ENCODE measurements around the gene OR10G2. TPM values are rescaled to one million over a fixed set of nuclear protein-coding genes. Genes with fewer than 3 reads are reported as not detected.

OR10G2 gene
- polyA plus RNA-seq, 1 donor (not counting 4 experiments of a cell fraction or from before 2014, with no cell fraction given): not detected

GRCh38 chr14:21653331-21653885 lies 18.7 kb upstream of the OR10G2 start, which contains the start of gene OR4E2:
Gene OR4E2 (plus strand): TSS chr14:21653835. CDS start chr14:21665083, 11,248 bp downstream.
- Histone ChIP-seq H3K9ac (ENCODE audit: control insufficient read depth, extremely low read depth, insufficient read depth, low read length) (no peak within 1 kb of the TSS), H3K9me1 (ENCODE audit: control insufficient read depth, extremely low read depth, insufficient read depth, low read length) (no peaks in the 10 kb centered on the region), H3K4me1 (ENCODE audit: control insufficient read depth, extremely low read depth, insufficient read depth, low read length) (no peaks in the 10 kb centered on the region), H3K27ac (ENCODE audit: control insufficient read depth, insufficient read depth, low read length) (no peak within 1 kb of the TSS), H3K9me3 (ENCODE audit: control insufficient read depth, low read depth, low read length) (no peaks in the 10 kb centered on the region), H3K79me2 (ENCODE audit: control insufficient read depth, insufficient read depth, low read length) (no peaks in the 10 kb centered on the region), H2AFZ (ENCODE audit: control insufficient read depth, low read length) (no peak within 1 kb of the TSS), H3K4me3 (ENCODE audit: control insufficient read depth in 2 of 3, extremely low read depth in 1 of 3, insufficient read depth in 2 of 3, low read depth in 1 of 3, low read length in 3 of 3) (no peak within 1 kb of the TSS), H4K20me1 (ENCODE audit: control insufficient read depth, extremely low read depth, insufficient read depth, low read length) (no peaks in the 10 kb centered on the region), H3K4me2 (ENCODE audit: control insufficient read depth, extremely low read depth, insufficient read depth, low read depth, low read length) (no peak within 1 kb of the TSS), H3K36me3 (ENCODE audit: control insufficient read depth in 2 of 2, extremely low read depth in 1 of 2, insufficient read depth in 2 of 2, low read length in 2 of 2) (no peaks in the 10 kb centered on the region), H3K27me3 (ENCODE audit: control insufficient read depth, extremely low read depth, insufficient read depth, low read length) (no peaks in the 10 kb centered on the region)
- DNase-seq (ENCODE audit: low read depth, low spot score) (no peak), FAIRE-seq (no peak)
- dilution Hi-C loops (cut with MboI; ENCODE audit: extremely low pct_ligation_motif_present, low sequenced_read_pairs): no loop called here
- no peak for TF ChIP-seq CTCF (optimal IDR thresholded peaks at IDR 0.05 in 1 of 3, IDR thresholded peaks at IDR 0.05 in 1 of 3, conservative IDR thresholded peaks at IDR 0.05 in 1 of 3; ENCODE audit: extremely low read depth in 1 of 3, insufficient read depth in 2 of 3, low read length in 3 of 3)
- no peak for TF ChIP-seq EZH2 (IDR thresholded peaks at IDR 0.05; ENCODE audit: low read length)

GRCh38 chr14:21652209-21652808 lies 17.6 kb upstream of the OR10G2 start:
- dilution Hi-C loops (cut with MboI; ENCODE audit: extremely low pct_ligation_motif_present, low sequenced_read_pairs): no loop called here
- no peak overlapping the region for H2AFZ ChIP-seq (ENCODE audit: control insufficient read depth, low read length)
- no peaks in the 10 kb centered on the region for H3K9me1 ChIP-seq (ENCODE audit: control insufficient read depth, extremely low read depth, insufficient read depth, low read length)
- H4K20me1 ChIP-seq (ENCODE audit: control insufficient read depth, extremely low read depth, insufficient read depth, low read length): no peaks in the 10 kb centered on the region
- no peak for FAIRE-seq
- H3K27me3 ChIP-seq (ENCODE audit: control insufficient read depth, extremely low read depth, insufficient read depth, low read length): no peaks in the 10 kb centered on the region
- H3K36me3 ChIP-seq (ENCODE audit: control insufficient read depth in 2 of 2, extremely low read depth in 1 of 2, insufficient read depth in 2 of 2, low read length in 2 of 2): no peaks in the 10 kb centered on the region
- H3K9me3 ChIP-seq (ENCODE audit: control insufficient read depth, low read depth, low read length): no peaks in the 10 kb centered on the region
- no peaks in the 10 kb centered on the region for H3K79me2 ChIP-seq (ENCODE audit: control insufficient read depth, insufficient read depth, low read length)
- TF ChIP-seq CTCF (optimal IDR thresholded peaks at IDR 0.05 in 1 of 3, IDR thresholded peaks at IDR 0.05 in 1 of 3, conservative IDR thresholded peaks at IDR 0.05 in 1 of 3; ENCODE audit: extremely low read depth in 1 of 3, insufficient read depth in 2 of 3, low read length in 3 of 3): no peak
- TF ChIP-seq EZH2 (IDR thresholded peaks at IDR 0.05; ENCODE audit: low read length): no peak
- no peak overlapping the region for H3K9ac ChIP-seq (ENCODE audit: control insufficient read depth, extremely low read depth, insufficient read depth, low read length)
- no peak overlapping the region for H3K27ac ChIP-seq (ENCODE audit: control insufficient read depth, insufficient read depth, low read length)
- H3K4me3 ChIP-seq (ENCODE audit: control insufficient read depth in 2 of 3, extremely low read depth in 1 of 3, insufficient read depth in 2 of 3, low read depth in 1 of 3, low read length in 3 of 3): no peak overlapping the region
- DNase-seq (ENCODE audit: low read depth, low spot score): no peak
- H3K4me2 ChIP-seq (ENCODE audit: control insufficient read depth, extremely low read depth, insufficient read depth, low read depth, low read length): no peak overlapping the region
- H3K4me1 ChIP-seq (ENCODE audit: control insufficient read depth, extremely low read depth, insufficient read depth, low read length): no peaks in the 10 kb centered on the region
